Psoas muscle (tissue), 8 donors: ENCODE data around the gene OR10A5. TPM values are rescaled to one million over a fixed set of nuclear protein-coding genes. Genes with fewer than 3 reads are reported as not detected.

Experiments
- ATAC-seq, 4 donors: fragments of 200-7000 bp; cut with Tn5 transposase; one replicate each; pipeline ENCODE4 v1.9.1; 2020; ENCODE audit warnings: moderate library complexity in 3 of 4, mild to moderate bottlenecking in 2 of 4
- DNase-seq, 2 donors: peaks; one replicate each; pipeline ENCODE4 v3.0.0-alpha.2; 2020
- H3K27ac ChIP-seq: fragments of 200-600 bp; one replicate; pipeline ENCODE4 v1.8.0; 2022
- H3K27me3 ChIP-seq, 3 donors: fragments of 200-600 bp in 1 of 3; one replicate each; pipeline versions ENCODE4 v1.6.1 to v1.8.0; 2013 to 2022; ENCODE audit warnings: low read length in 2 of 3, mild to moderate bottlenecking in 2 of 3, moderate library complexity in 1 of 3; ENCODE audit not compliant: insufficient read depth in 3 of 3
- H3K36me3 ChIP-seq, 2 donors: fragments of 200-600 bp in 1 of 2; one replicate each; pipeline versions ENCODE4 v1.6.1 to v1.8.0; 2013 to 2022; ENCODE audit warnings: low read depth in 1 of 2, mild to moderate bottlenecking in 1 of 2, moderate library complexity in 1 of 2; ENCODE audit not compliant: insufficient read depth in 1 of 2
- H3K4me1 ChIP-seq: fragments of 200-600 bp; one replicate; pipeline ENCODE4 v1.8.0; 2022
- H3K4me3 ChIP-seq: fragments of 200-600 bp; one replicate; pipeline ENCODE4 v1.8.0; 2022; ENCODE audit warnings: mild to moderate bottlenecking
- H3K9me3 ChIP-seq: fragments of 200-600 bp; one replicate; pipeline ENCODE4 v1.8.0; 2022
- CTCF ChIP-seq: fragments of 200-600 bp; IDR thresholded peaks from one replicate; pipeline ENCODE4 v1.8.0; 2022; ENCODE audit warnings: antibody characterized with exemption
- WGBS, 3 donors: extraction: QIAGEN DNeasy Blood & Tissue Kit; methylation state at CpG; one replicate each; pipeline versions ENCODE4 v1.1.6 to v1.1.7; 2013; 5-methylcytosine and 5-hydroxymethylcytosine counted together
- intact Hi-C, 2 donors: fragments of 100-400 bp; cut with DNase I; formaldehyde crosslinking; loops; one replicate each; pipeline versions ENCODE4 v1.11.0 to v1.14.2; 2022
- polyA plus RNA-seq, 3 donors: library from polyadenylated mRNA; stranded (reverse); fragments of 200-250 nt; gene quantifications; one replicate each; pipeline ENCODE4 v1.2.3, GENCODE V29; 2013
- total RNA-seq, 4 donors: library from RNA; stranded (reverse); fragmentation: NEBNext Ultra II Directional in 2 of 4; extraction: Animal tissue kit (Norgen Biotek cat#: 25700) in 2 of 4; gene quantifications; one replicate each; pipeline versions ENCODE4 v1.2.1 to v1.2.4, GENCODE V29; 2021 to 2023
- donor health status: healthy with polysubstance abuse.
- donor health status: DM: no; HTN: no; CAD: no; lungs with moderate emphysema.
- donor health status: Bipolar disorder and iron deficiency.
- donor health status: healthy.
- donor health status: DM: yes; HTN: yes; CAD: no.
- donor health status: DM: no; HTN: no; CAD: no.
- donor health status: DM: no; HTN: no; CAD: no.
- donor health status: DM: yes; HTN: yes; CAD: no.

OR10A5 gene
- total and polyA plus RNA-seq, 7 donors: not detected

GRCh38 chr11:6833356-6833755 lies 12.1 kb upstream of the OR10A5 start:
- H3K4me1 ChIP-seq: no peaks in the 10 kb centered on the region
- H3K27me3 ChIP-seq: peaks cover 0 to 3% (median 0%) of the 10 kb centered on the region in 3 donors
- intact Hi-C loops: no loop called here
- no peak overlapping the region for H3K27ac ChIP-seq
- no peak overlapping the region for H3K4me3 ChIP-seq
- no peaks in the 10 kb centered on the region for H3K36me3 ChIP-seq
- 44 to 61% (median 49%) methylated on average over 6 of the region's 6 CpGs for WGBS, 3 donors
- TF ChIP-seq CTCF: no peak
- DNase-seq (no peak), ATAC-seq (no peak)
- H3K9me3 ChIP-seq: no peaks in the 10 kb centered on the region

GRCh38 chr11:6834021-6834420 lies 11.5 kb upstream of the OR10A5 start:
- ATAC-seq (no peak), DNase-seq (no peak)
- intact Hi-C loops: no loop called here
- TF ChIP-seq CTCF: no peak
- 35 to 77% (median 71%) methylated on average over 1 of the region's 1 CpG for WGBS, 3 donors
- Histone ChIP-seq H3K27me3 (peaks cover 0 to 3% (median 0%) of the 10 kb centered on the region in 3 donors), H3K4me3 (no peak overlapping the region), H3K4me1 (no peaks in the 10 kb centered on the region), H3K27ac (no peak overlapping the region), H3K36me3 (no peaks in the 10 kb centered on the region), H3K9me3 (no peaks in the 10 kb centered on the region)

GRCh38 chr11:6841694-6842093 lies 3.8 kb upstream of the OR10A5 start:
- peaks cover 2% of the 10 kb centered on the region for H3K9me3 ChIP-seq
- intact Hi-C loops: no loop called here
- no peaks in the 10 kb centered on the region for H3K4me1 ChIP-seq
- no peaks in the 10 kb centered on the region for H3K27me3 ChIP-seq
- no peak for TF ChIP-seq CTCF
- H3K27ac ChIP-seq: no peak overlapping the region
- DNase-seq (no peak), ATAC-seq (no peak)
- no peak overlapping the region for H3K4me3 ChIP-seq
- no peaks in the 10 kb centered on the region for H3K36me3 ChIP-seq

GRCh38 chr11:6843670-6844069 lies 1.8 kb upstream of the OR10A5 start:
- 17 to 26% (median 17%) methylated on average over 2 of the region's 2 CpGs for WGBS, 3 donors
- no peak for TF ChIP-seq CTCF
- no peak for ATAC-seq
- H3K9me3 ChIP-seq: peaks cover 2% of the 10 kb centered on the region
- no peak overlapping the region for H3K4me3 ChIP-seq
- no peaks in the 10 kb centered on the region for H3K4me1 ChIP-seq
- no peak overlapping the region for H3K27ac ChIP-seq
- intact Hi-C loops: no loop called here
- no peaks in the 10 kb centered on the region for H3K36me3 ChIP-seq
- no peak for DNase-seq
- H3K27me3 ChIP-seq: no peaks in the 10 kb centered on the region

GRCh38 chr11:6844356-6844755 lies 1.1 kb upstream of the OR10A5 start:
- Histone ChIP-seq H3K27ac (no peak overlapping the region), H3K4me1 (no peaks in the 10 kb centered on the region), H3K27me3 (no peaks in the 10 kb centered on the region), H3K9me3 (peaks cover 2% of the 10 kb centered on the region), H3K36me3 (no peaks in the 10 kb centered on the region), H3K4me3 (no peak overlapping the region)
- no peak for TF ChIP-seq CTCF
- 61 to 74% (median 67%) methylated on average over 5 of the region's 5 CpGs for WGBS, 3 donors
- DNase-seq: no peak
- no peak for ATAC-seq
- intact Hi-C loops: no loop called here
